DMS114 treated with DMSO at 0.1 percent for 48 hours (cell line): Measurements from ENCODE around the gene CNOT11.
"Not testable (repeated sequence)": the region's sequence is repeated elsewhere in the genome, so short reads cannot be mapped to it uniquely, and the experiment has no call there.

ENCODE experiments used
- DNase-seq: peaks from one replicate; lab custom pipeline; 2025; ENCODE audit not compliant: unreplicated experiment; lab: John Stamatoyannopoulos, UW

The CNOT11 gene

GRCh38 chr2:101244899-101245298, 7.8 kb upstream of the CNOT11 start:
- DNase-seq, result not testable (repeated sequence)

- DNase-seq, result not testable (repeated sequence)
Observed at GRCh38 chr2:101245468-101245867, 7.2 kb upstream of the CNOT11 start.

- DNase-seq, result not testable (repeated sequence)
Observed at GRCh38 chr2:101248756-101249155, 3.9 kb upstream of the CNOT11 start.

- no peak for DNase-seq
Observed at GRCh38 chr2:101249826-101250225, 2.9 kb upstream of the CNOT11 start.

- not testable (repeated sequence) for DNase-seq
Observed at GRCh38 chr2:101251246-101251781, 1.4 kb upstream of the CNOT11 start.

- DNase-seq, result no peak
Observed at GRCh38 chr2:101251844-101252407, 760 bp upstream of the CNOT11 start.

- DNase-seq, result no peak
Observed at GRCh38 chr2:101253013-101253702, 472 bp downstream of the CNOT11 start.

GRCh38 chr2:101253703-101254450, 1.2 kb downstream of the CNOT11 start:
- DNase-seq, result no peak

GRCh38 chr2:101255501-101255900, 2.8 kb downstream of the CNOT11 start:
- no peak for DNase-seq

- DNase-seq, result no peak
Observed at GRCh38 chr2:101256316-101256715, 3.6 kb downstream of the CNOT11 start.

- no peak for DNase-seq
Observed at GRCh38 chr2:101258804-101259203, 6.1 kb downstream of the CNOT11 start.

GRCh38 chr2:101262142-101262541, 9.5 kb downstream of the CNOT11 start:
- no peak for DNase-seq

- DNase-seq, result no peak
Observed at GRCh38 chr2:101263377-101263800, 10.7 kb downstream of the CNOT11 start.

- no peak for DNase-seq
Observed at GRCh38 chr2:101264360-101264939, 11.8 kb downstream of the CNOT11 start.

- DNase-seq, result no peak
Observed at GRCh38 chr2:101265893-101266499, 13.3 kb downstream of the CNOT11 start.

- DNase-seq, result no peak
Observed at GRCh38 chr2:101267671-101268656, 15.3 kb downstream of the CNOT11 start.

GRCh38 chr2:101270700-101271259, 18.1 kb downstream of the CNOT11 start:
- no peak for DNase-seq

GRCh38 chr2:101272045-101272784, 19.5 kb downstream of the CNOT11 start:
- no peak for DNase-seq

GRCh38 chr2:101273056-101273455, 20.4 kb downstream of the CNOT11 start:
- no peak for DNase-seq
